Mononuclear cell (primary cell): ENCODE data around the gene CDC45. TPM values are rescaled to one million over a fixed set of nuclear protein-coding genes. Genes with fewer than 3 reads are reported as not detected.

Source experiments
- H3K27me3 ChIP-seq: 2 replicates; pipeline ENCODE4 v1.6.0; 2011; ENCODE audit warnings: low read length, control low read depth; ENCODE audit not compliant: insufficient read depth
- H3K4me1 ChIP-seq: 2 replicates; pipeline ENCODE4 v1.5.1; 2011; ENCODE audit warnings: mild to moderate bottlenecking, low read length, control low read depth; ENCODE audit not compliant: insufficient read depth
- H3K4me3 ChIP-seq: 2 replicates; pipeline ENCODE4 v1.5.1; 2011; ENCODE audit warnings: mild to moderate bottlenecking, low read length, moderate library complexity
- H3K9me3 ChIP-seq: 2 replicates; pipeline ENCODE4 v1.5.1; 2011; ENCODE audit warnings: low read depth, mild to moderate bottlenecking, control low read depth, low read length
- total RNA-seq: library from RNA; depleted of rRNA; stranded (reverse); fragments of >200 nt; gene quantifications from one replicate; pipeline ENCODE4 v1.2.3, GENCODE V29; 2012

CDC45 gene
- total RNA-seq, 1 donor = 0.42 TPM

- no peak overlapping the region for H3K4me3 ChIP-seq
- no peaks in the 10 kb centered on the region for H3K27me3 ChIP-seq
- H3K4me1 ChIP-seq = no peaks in the 10 kb centered on the region
- H3K9me3 ChIP-seq = no peaks in the 10 kb centered on the region
Measured at GRCh38 chr22:19569976-19570375, 90.3 kb downstream of the CDC45 start.

Other genes with a start within 250 kb of the CDC45 start
- 1.7 TPM for gene CLTCL1, start 188.2 kb upstream of the CDC45 start, total RNA-seq
- gene HIRA, start 48.2 kb upstream of the CDC45 start, total RNA-seq = 11.0 TPM
- gene MRPL40, start 47.4 kb upstream of the CDC45 start, total RNA-seq = 10.0 TPM
- gene C22orf39, start 32.2 kb upstream of the CDC45 start, total RNA-seq = 14.4 TPM
- gene UFD1, start 727 bp upstream of the CDC45 start, total RNA-seq = 64.6 TPM
- gene CLDN5, start 44.5 kb downstream of the CDC45 start, total RNA-seq = 9.3 TPM
- gene SEPTIN5, start 234.6 kb downstream of the CDC45 start, total RNA-seq = 20.9 TPM
- 36.1 TPM for gene GP1BB, start 243.6 kb downstream of the CDC45 start, total RNA-seq